Astrocyte (in vitro differentiated cells and primary cell): Measurements from ENCODE around the gene KIAA0513. TPM values are rescaled to one million over a fixed set of nuclear protein-coding genes. Genes with fewer than 3 reads are reported as not detected.

Source experiments
- DNase-seq: peaks from one replicate; pipeline ENCODE4 v3.0.0-alpha.2; 2010; ENCODE audit warnings: low read depth
- FAIRE-seq: peaks from 2 replicates; lab custom pipeline; 2011; peaks lifted over from hg19 to GRCh38; lab: Jason Lieb, UNC
- H2AFZ ChIP-seq: 2 replicates; pipeline ENCODE4 v1.6.0; 2012; ENCODE audit warnings: low read depth, low read length, inconsistent platforms
- H3K27ac ChIP-seq: 2 replicates; pipeline ENCODE4 v1.5.1; 2011; ENCODE audit warnings: low read depth, low read length, inconsistent platforms
- H3K27me3 ChIP-seq: 2 replicates; pipeline ENCODE4 v1.6.0; 2011; ENCODE audit warnings: low read length, inconsistent platforms; ENCODE audit not compliant: insufficient read depth
- H3K36me3 ChIP-seq: 2 replicates; pipeline ENCODE4 v1.5.1; 2011; ENCODE audit warnings: low read length, inconsistent platforms; ENCODE audit not compliant: insufficient read depth
- H3K4me1 ChIP-seq: 2 replicates; pipeline ENCODE4 v1.5.1; 2011; ENCODE audit warnings: low read length, inconsistent platforms; ENCODE audit not compliant: insufficient read depth
- H3K4me2 ChIP-seq: 2 replicates; pipeline ENCODE4 v1.6.0; 2012; ENCODE audit warnings: low read length, inconsistent platforms
- H3K4me3 ChIP-seq: 2 replicates; pipeline ENCODE4 v1.5.1; 2011; ENCODE audit warnings: low read depth, mild to moderate bottlenecking, low read length, inconsistent platforms; ENCODE audit not compliant: insufficient read depth
- H3K79me2 ChIP-seq: 2 replicates; pipeline ENCODE4 v1.6.0; 2012; ENCODE audit warnings: mild to moderate bottlenecking, low read length, inconsistent platforms; ENCODE audit not compliant: insufficient read depth
- H3K9ac ChIP-seq: 2 replicates; pipeline ENCODE4 v1.6.0; 2012; ENCODE audit warnings: mild to moderate bottlenecking, low read length, inconsistent platforms
- H3K9me3 ChIP-seq: 2 replicates; pipeline ENCODE4 v1.5.1; 2012; ENCODE audit warnings: low read depth, mild to moderate bottlenecking, low read length, inconsistent platforms; ENCODE audit not compliant: insufficient read depth
- H4K20me1 ChIP-seq: 2 replicates; pipeline ENCODE4 v1.6.0; 2012; ENCODE audit warnings: low read length, inconsistent platforms; ENCODE audit not compliant: insufficient read depth
- H3K27ac Mint-ChIP-seq: one replicate; pipeline ENCODE4 v1.8.0; 2021; ENCODE audit warnings: mild to moderate bottlenecking, mixed read lengths; ENCODE audit not compliant: unreplicated experiment
- H3K27me3 Mint-ChIP-seq: one replicate; pipeline ENCODE4 v1.8.0; 2021; ENCODE audit warnings: low read depth, mixed read lengths; ENCODE audit not compliant: unreplicated experiment
- H3K36me3 Mint-ChIP-seq: one replicate; pipeline ENCODE4 v1.8.0; 2021; ENCODE audit warnings: low read depth, mixed read lengths; ENCODE audit not compliant: unreplicated experiment
- H3K4me1 Mint-ChIP-seq: one replicate; pipeline ENCODE4 v1.8.0; 2021; ENCODE audit warnings: low read depth, mixed read lengths; ENCODE audit not compliant: unreplicated experiment
- H3K4me3 Mint-ChIP-seq: one replicate; pipeline ENCODE4 v1.8.0; 2021; ENCODE audit warnings: mild to moderate bottlenecking, moderate library complexity, mixed read lengths; ENCODE audit not compliant: unreplicated experiment
- H3K9me3 Mint-ChIP-seq: one replicate; pipeline ENCODE4 v1.8.0; 2021; ENCODE audit warnings: mild to moderate bottlenecking, mixed read lengths; ENCODE audit not compliant: unreplicated experiment
- CTCF ChIP-seq: IDR thresholded peaks from 2 replicates; pipeline ENCODE4 v1.5.1; 2011; ENCODE audit warnings: low read depth, mild to moderate bottlenecking, inconsistent platforms, low read length, moderate library complexity; ENCODE audit not compliant: insufficient read depth
- EZH2 ChIP-seq: IDR thresholded peaks from 2 replicates; pipeline ENCODE4 v1.6.1; 2012; ENCODE audit warnings: mild to moderate bottlenecking, low read length, inconsistent platforms; ENCODE audit not compliant: insufficient read depth
- total RNA-seq: library from RNA; stranded (reverse); gene quantifications from 2 replicates; pipeline ENCODE4 v1.2.1, GENCODE V29; 2021

KIAA0513 gene
- total RNA-seq, 1 donor from 2014 or later: 7.5 TPM

- Histone ChIP-seq H3K4me3 (no peak overlapping the region), H3K9ac (no peak overlapping the region), H4K20me1 (peaks cover 4% of the 10 kb centered on the region), H2AFZ (no peak overlapping the region), H3K79me2 (no peaks in the 10 kb centered on the region), H3K4me1 (peaks cover 6% of the 10 kb centered on the region), H3K4me2 (no peak overlapping the region), H3K27ac (no peak overlapping the region), H3K36me3 (no peaks in the 10 kb centered on the region), H3K27me3 (peaks cover 3% of the 10 kb centered on the region), H3K9me3 (no peaks in the 10 kb centered on the region)
- FAIRE-seq (no peak), DNase-seq (no peak)
- Mint-ChIP-seq H3K36me3 (peaks cover 3% of the 10 kb centered on the region), H3K4me3 (no peak overlapping the region), H3K27ac (no peak overlapping the region), H3K9me3 (peaks cover 2% of the 10 kb centered on the region), H3K27me3 (peaks cover 17% of the 10 kb centered on the region), H3K4me1 (peaks cover 12% of the 10 kb centered on the region)
- TF ChIP-seq EZH2 (no peak), CTCF (no peak)
Measured at GRCh38 chr16:85088570-85089199, 61.1 kb downstream of the KIAA0513 start.

GRCh38 chr16:85089525-85089924 is 61.9 kb downstream of the KIAA0513 start:
- H3K27ac Mint-ChIP-seq: peak overlapping the region; percentile 26

More at GRCh38 chr16:85089525-85089924, 61.9 kb downstream of the KIAA0513 start:
- Mint-ChIP-seq H3K4me3 (peak overlapping the region; percentile 54), H3K4me1 (peaks cover 12% of the 10 kb centered on the region), H3K9me3 (peaks cover 2% of the 10 kb centered on the region), H3K27me3 (peaks cover 17% of the 10 kb centered on the region), H3K36me3 (peaks cover 3% of the 10 kb centered on the region)
- no peak overlapping the region for H3K4me2 ChIP-seq
- no peak overlapping the region for H3K27ac ChIP-seq
- no peaks in the 10 kb centered on the region for H3K36me3 ChIP-seq
- TF ChIP-seq CTCF (no peak), EZH2 (no peak)
- H3K9ac ChIP-seq: no peak overlapping the region
- no peaks in the 10 kb centered on the region for H3K79me2 ChIP-seq
- FAIRE-seq (no peak), DNase-seq (peak; percentile 15)
- no peak overlapping the region for H3K4me3 ChIP-seq
- no peaks in the 10 kb centered on the region for H3K9me3 ChIP-seq
- no peak overlapping the region for H2AFZ ChIP-seq
- H3K27me3 ChIP-seq: peaks cover 6% of the 10 kb centered on the region
- peaks cover 6% of the 10 kb centered on the region for H3K4me1 ChIP-seq
- H4K20me1 ChIP-seq: peaks cover 4% of the 10 kb centered on the region
